ENCODE data around the gene TYMP.

Gene TYMP

GRCh38 chr22:50537765-50538164 lies 8.0 kb upstream of the TYMP start:
- DNase-seq: no peak

- no peak for DNase-seq
Observed at GRCh38 chr22:50536226-50536625, 6.4 kb upstream of the TYMP start.

DNA sequence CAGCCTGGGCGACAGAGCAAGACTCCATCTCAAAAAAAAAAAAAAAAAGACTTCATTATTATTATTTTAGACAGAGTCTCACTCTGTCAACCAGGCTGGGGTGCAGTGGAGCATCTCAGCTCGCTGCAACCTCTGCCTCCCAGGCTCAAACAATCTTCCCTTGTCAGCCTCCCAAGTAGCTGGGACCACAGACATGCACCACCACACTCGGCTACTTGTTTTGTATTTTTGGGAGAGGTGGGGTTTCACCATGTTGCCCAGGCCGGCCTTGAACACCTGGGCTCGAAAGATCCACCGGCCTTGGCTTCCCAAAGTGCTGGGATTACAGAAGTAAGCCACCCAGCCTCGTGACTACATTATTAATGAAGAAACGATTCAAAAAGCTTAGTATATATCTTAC lies 5.3 kb upstream of the TYMP start:
- no peak for DNase-seq

GRCh38 chr22:50533856-50534711 lies 4.3 kb upstream of the TYMP start:
- peak; percentile 60 for DNase-seq

DNA sequence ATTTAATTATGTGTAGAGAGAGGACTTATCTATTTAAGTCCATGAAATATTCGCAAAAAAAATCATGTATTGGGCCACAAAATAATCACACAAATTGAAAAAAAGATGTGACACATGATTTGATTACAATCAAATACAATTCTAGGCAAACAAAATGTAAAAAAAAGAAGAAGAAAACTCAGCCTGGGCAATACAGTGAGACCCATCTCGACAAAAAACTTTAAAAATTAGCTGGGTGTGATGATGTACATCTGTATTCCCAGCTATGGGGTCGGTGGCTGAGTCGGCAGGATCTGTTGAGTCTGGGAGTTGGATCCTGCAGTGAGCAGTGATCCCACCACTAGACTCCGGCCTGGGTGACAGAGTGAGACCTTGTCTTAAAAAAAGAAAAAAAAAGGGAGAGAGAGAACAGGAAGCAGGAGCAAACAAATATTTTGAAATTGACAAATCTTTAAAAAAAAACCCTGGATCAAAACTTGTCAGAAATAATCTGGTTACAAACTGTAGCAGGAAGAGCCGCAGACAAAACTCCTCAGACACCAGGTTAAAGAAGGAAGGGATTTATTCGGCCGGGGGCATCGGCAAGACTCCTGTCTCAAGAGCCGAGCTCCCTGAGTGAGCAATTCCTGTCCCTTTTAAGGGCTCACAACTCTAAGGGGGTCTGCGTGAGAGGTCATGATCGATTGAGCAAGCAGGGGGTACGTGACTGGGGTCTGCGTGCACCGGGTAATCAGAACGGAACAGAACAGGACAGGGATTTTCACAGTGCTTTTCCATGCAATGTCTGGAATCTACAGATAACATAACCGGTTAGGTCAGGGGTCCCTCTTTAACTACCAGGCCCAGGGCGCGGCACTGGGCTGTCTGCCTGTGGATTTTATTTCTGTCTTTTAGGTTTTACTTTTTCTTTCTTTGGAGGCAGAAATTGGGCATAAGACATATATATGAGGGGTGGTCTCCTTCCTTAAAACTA lies 3.3 kb upstream of the TYMP start:
- DNase-seq: no peak

DNA sequence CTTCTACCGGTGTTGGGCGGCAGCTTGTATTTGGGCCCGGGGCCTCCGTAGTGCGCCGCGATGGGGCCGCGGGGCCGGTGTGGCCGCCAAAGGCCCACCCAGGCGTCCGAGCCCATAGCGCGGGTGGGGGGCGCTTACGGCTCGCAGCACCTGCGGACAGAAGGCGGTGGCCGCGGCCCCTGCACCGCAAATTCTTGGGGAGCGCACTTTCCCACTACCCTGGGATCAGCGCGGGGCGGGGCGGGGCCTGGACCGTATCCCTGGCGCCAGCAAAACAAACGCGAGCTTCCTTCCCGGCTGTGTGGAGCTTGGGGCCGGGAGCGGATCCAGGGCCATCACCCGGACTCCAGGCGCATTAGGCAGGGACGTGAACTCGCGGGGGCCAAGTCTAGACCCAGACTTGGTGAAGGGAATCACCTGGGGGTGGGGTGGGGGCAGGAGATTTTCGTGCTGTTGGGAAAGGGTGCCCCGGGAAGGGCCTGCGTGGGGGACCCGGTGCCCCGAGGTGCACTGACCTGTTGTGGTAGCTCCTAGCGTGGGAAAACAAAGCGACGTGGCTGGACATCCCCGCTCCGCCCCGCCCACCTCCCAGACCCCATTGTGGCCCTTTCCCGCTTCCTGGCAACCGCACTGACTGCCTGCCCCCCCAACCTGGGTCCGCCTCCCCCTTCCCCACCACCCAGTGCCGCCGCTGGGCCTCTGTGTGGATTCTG lies 2.3 kb upstream of the TYMP start:
- peak; percentile 58 for DNase-seq

GRCh38 chr22:50531546-50531961 lies 1.7 kb upstream of the TYMP start:
- DNase-seq: peak; percentile 84

DNA sequence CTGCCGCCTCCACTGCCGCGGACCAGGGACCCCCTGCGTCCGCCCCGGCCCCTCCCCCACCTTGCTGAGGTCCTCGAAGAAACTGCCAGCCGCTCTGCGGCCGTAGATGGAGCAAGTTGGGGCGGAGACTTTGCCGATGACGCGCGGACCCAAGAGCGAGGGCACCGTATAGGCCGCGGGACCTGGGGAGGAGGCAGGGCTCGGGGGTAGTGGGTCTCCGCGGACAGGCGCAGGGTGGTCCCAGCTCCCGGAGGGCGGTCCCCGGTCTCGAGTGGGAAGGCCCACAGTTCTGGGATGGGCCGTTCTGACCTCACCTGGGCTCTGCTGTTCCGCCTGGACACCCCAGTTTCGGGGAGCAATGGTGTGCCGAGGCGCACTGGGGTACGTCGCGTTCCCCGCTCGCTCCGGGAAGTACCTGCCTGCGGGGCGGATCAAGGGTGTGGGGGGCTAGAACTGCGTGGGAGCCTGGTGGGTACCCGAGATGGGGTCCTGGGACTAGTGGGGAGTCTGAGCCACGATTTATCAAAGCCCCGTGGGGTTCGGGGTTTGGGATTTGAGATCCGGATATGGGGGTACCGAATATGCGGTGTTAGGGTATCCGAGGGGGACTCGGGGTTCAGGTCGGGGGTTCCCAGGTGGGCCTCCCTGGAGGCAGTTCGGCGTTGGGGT lies 1.2 kb upstream of the TYMP start:
- DNase-seq: peak; percentile 91

GRCh38 chr22:50530580-50530876 lies 716 bp upstream of the TYMP start:
- no peak for DNase-seq

GRCh38 chr22:50529416-50529896 lies 356 bp downstream of the TYMP start:
- DNase-seq: no peak

GRCh38 chr22:50528682-50529415 lies 963 bp downstream of the TYMP start:
- DNase-seq: no peak

GRCh38 chr22:50527921-50528681 lies 1.7 kb downstream of the TYMP start:
- no peak for DNase-seq

- peak; percentile 73 for DNase-seq
Observed at GRCh38 chr22:50526834-50527801, 2.7 kb downstream of the TYMP start.

GRCh38 chr22:50526108-50526833 lies 3.5 kb downstream of the TYMP start:
- peak; percentile 86 for DNase-seq

GRCh38 chr22:50525858-50526107 lies 4.0 kb downstream of the TYMP start:
- no peak for DNase-seq

GRCh38 chr22:50525104-50525857 lies 4.5 kb downstream of the TYMP start, which contains the start of gene SCO2:
Gene SCO2 (minus strand): TSS chr22:50525598. CDS start chr22:50524411, 1,187 bp downstream.
- peak; percentile 97 for DNase-seq

DNA sequence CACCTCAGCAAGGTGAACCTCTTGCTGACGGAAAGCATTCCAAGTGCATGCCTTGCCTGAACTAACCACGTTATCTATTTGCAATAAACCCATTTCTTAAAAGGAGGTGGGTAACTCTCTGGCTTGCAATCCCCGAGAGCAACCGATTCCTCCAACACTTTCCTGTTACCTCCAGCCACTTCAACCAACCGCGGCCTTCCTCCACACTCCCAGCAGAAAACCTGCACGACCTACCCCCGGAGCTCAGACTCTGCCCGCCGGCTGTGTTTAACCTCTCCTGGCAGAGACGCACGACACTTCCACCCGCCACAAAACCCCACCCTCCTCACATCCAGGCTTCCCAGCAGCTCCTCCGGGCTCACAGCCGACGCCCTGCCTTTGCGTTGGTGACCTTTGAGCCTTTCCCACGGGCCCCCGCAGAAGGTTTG lies 5.1 kb downstream of the TYMP start:
- DNase-seq: no peak

Measured in CD4-positive, alpha-beta T cell treated with Interferon gamma for 1 hour (primary cell).